Smooth muscle cell (in vitro differentiated cells): ENCODE data around the gene RC3H1. TPM values are rescaled to one million over a fixed set of nuclear protein-coding genes. Genes with fewer than 3 reads are reported as not detected.

Source experiments
- DNase-seq: peaks from one replicate; lab custom pipeline; 2025; ENCODE audit not compliant: unreplicated experiment; lab: John Stamatoyannopoulos, UW
- H2AFZ ChIP-seq: fragments of 200-600 bp; sonication (generic); 2 replicates; pipeline ENCODE4 v1.6.0; 2016; ENCODE audit warnings: antibody characterized with exemption, low read depth, mild to moderate bottlenecking
- H3F3A ChIP-seq: fragments of 200-600 bp; sonication (generic); 2 replicates; pipeline ENCODE4 v1.6.0; 2017; ENCODE audit warnings: antibody characterized with exemption, low read depth
- H3K27ac ChIP-seq: fragments of 200-600 bp; sonication (generic); 2 replicates; pipeline ENCODE4 v1.5.1; 2016; ENCODE audit warnings: low read depth, mild to moderate bottlenecking
- H3K27me3 ChIP-seq: fragments of 200-600 bp; sonication (generic); 2 replicates; pipeline ENCODE4 v1.6.1; 2016; ENCODE audit warnings: low read depth, mild to moderate bottlenecking
- H3K36me3 ChIP-seq: fragments of 200-600 bp; sonication (generic); 2 replicates; pipeline ENCODE4 v1.5.1; 2016; ENCODE audit warnings: low read depth
- H3K4me1 ChIP-seq: fragments of 200-600 bp; sonication (generic); 2 replicates; pipeline ENCODE4 v1.5.1; 2016; ENCODE audit warnings: low read depth
- H3K4me2 ChIP-seq: fragments of 200-600 bp; sonication (generic); 2 replicates; pipeline ENCODE4 v1.6.0; 2016; ENCODE audit warnings: mild to moderate bottlenecking
- H3K4me3 ChIP-seq: fragments of 200-600 bp; sonication (generic); 2 replicates; pipeline ENCODE4 v1.5.1; 2016; ENCODE audit warnings: mild to moderate bottlenecking
- H3K79me2 ChIP-seq: fragments of 200-600 bp; sonication (generic); 2 replicates; pipeline ENCODE4 v1.6.0; 2016; ENCODE audit warnings: low read depth, mild to moderate bottlenecking
- H3K9ac ChIP-seq: fragments of 200-600 bp; sonication (generic); 2 replicates; pipeline ENCODE4 v1.6.0; 2016; ENCODE audit warnings: low read depth
- H3K9me3 ChIP-seq: fragments of 200-600 bp; sonication (generic); replicated peaks from 2 replicates; pipeline ENCODE4 v1.5.1; 2016; ENCODE audit warnings: low read depth
- H4K20me1 ChIP-seq: fragments of 200-600 bp; sonication (generic); 2 replicates; pipeline ENCODE4 v1.6.0; 2016; ENCODE audit warnings: low read depth
- WGBS: methylation state at CpG from one replicate; pipeline ENCODE4 v1.1.7; 2016; ENCODE audit warnings: low lambda C conversion rate; 5-methylcytosine and 5-hydroxymethylcytosine counted together
- polyA plus RNA-seq: library from polyadenylated mRNA; unstranded; fragments of >200 nt; fragmentation: Nextera tagmentation; extraction: Ambion mirVana; gene quantifications from 2 replicates; pipeline ENCODE4 v1.2.1, GENCODE V29; 2016
- total RNA-seq: library from RNA; depleted of rRNA; stranded (reverse); fragments of >200 nt; gene quantifications from 2 replicates; pipeline ENCODE4 v1.2.3, GENCODE V29; 2014
- TF ChIP-seq, protein P1 (sequence below): fragments of 200-600 bp; sonication (generic); IDR thresholded peaks from 2 replicates; pipeline ENCODE4 v1.5.1; 2017; ENCODE audit warnings: borderline replicate concordance, mild to moderate bottlenecking, antibody characterized with exemption; ENCODE audit not compliant: insufficient read depth, poor library complexity, severe bottlenecking

The RC3H1 gene
- total and polyA plus RNA-seq, 2 experiments from 2014 or later = 3.9 to 21.6 TPM

DNA sequence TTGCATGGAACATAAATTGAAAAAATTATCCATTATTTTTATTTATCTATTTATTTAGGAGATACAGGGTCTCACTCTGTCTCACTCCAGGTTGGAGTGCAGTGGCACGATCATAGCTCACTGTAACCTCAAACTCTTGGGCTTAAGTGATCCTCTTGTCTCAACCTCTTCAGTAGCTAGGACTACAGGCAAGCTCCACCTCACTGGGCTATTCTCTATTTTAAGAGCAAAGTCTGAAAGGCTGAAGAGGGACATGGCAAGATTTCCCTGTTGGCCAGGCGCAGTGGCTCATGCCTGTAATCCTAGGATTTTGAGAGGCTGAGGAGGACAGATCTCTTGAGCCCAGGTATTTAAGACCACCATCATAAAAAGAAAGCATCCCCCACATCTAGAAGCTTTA, 14.0 kb upstream of the RC3H1 start:
- no peaks in the 10 kb centered on the region for H3F3A ChIP-seq
- TF ChIP-seq, protein P1, sequence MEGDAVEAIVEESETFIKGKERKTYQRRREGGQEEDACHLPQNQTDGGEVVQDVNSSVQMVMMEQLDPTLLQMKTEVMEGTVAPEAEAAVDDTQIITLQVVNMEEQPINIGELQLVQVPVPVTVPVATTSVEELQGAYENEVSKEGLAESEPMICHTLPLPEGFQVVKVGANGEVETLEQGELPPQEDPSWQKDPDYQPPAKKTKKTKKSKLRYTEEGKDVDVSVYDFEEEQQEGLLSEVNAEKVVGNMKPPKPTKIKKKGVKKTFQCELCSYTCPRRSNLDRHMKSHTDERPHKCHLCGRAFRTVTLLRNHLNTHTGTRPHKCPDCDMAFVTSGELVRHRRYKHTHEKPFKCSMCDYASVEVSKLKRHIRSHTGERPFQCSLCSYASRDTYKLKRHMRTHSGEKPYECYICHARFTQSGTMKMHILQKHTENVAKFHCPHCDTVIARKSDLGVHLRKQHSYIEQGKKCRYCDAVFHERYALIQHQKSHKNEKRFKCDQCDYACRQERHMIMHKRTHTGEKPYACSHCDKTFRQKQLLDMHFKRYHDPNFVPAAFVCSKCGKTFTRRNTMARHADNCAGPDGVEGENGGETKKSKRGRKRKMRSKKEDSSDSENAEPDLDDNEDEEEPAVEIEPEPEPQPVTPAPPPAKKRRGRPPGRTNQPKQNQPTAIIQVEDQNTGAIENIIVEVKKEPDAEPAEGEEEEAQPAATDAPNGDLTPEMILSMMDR = no peak
- no peak overlapping the region for H3K27ac ChIP-seq
- H3K36me3 ChIP-seq = no peaks in the 10 kb centered on the region
- H3K79me2 ChIP-seq = no peaks in the 10 kb centered on the region
- no peak overlapping the region for H3K9ac ChIP-seq
- no peaks in the 10 kb centered on the region for H3K27me3 ChIP-seq
- H3K4me2 ChIP-seq = no peak overlapping the region
- WGBS = 87% methylated on average over 2 of the region's 2 CpGs
- no peaks in the 10 kb centered on the region for H3K4me1 ChIP-seq
- H4K20me1 ChIP-seq = no peaks in the 10 kb centered on the region
- no peaks in the 10 kb centered on the region for H3K9me3 ChIP-seq
- no peak for DNase-seq
- no peak overlapping the region for H2AFZ ChIP-seq
- H3K4me3 ChIP-seq = no peak overlapping the region

DNA sequence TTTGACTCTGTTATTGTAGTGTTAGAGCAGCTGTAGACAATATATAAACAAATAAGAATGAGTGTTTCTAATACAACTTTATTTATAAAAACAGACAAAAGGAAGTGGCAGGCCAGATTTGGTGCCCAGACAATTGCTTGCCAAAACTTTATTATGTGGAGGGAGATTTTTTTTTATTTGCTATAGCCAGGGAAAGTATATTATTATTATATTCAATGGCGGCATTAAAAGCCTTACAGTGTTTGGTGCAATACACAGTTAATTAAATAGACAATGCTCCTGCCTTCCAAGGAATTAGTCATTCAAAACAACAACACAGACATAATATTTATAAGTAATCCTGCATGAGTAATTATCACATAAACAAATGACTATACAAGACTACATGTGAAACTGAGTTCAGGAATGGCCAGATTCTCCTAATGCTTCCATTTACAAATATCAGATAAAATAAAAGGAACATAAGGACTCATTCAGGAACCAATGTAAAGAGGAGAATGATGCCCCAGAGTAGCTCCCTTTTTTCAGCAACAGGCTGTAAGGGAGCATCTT, 10.6 kb upstream of the RC3H1 start:
- H3F3A ChIP-seq = no peaks in the 10 kb centered on the region
- H4K20me1 ChIP-seq = no peaks in the 10 kb centered on the region
- no peak for DNase-seq
- H3K27me3 ChIP-seq = no peaks in the 10 kb centered on the region
- TF ChIP-seq, protein P1 = no peak
- no peaks in the 10 kb centered on the region for H3K36me3 ChIP-seq
- H3K9me3 ChIP-seq = no peaks in the 10 kb centered on the region
- no peaks in the 10 kb centered on the region for H3K4me1 ChIP-seq
- WGBS = 74% methylated on average over 1 of the region's 1 CpG
- H3K79me2 ChIP-seq = no peaks in the 10 kb centered on the region
- H3K27ac ChIP-seq = no peak overlapping the region
- no peak overlapping the region for H2AFZ ChIP-seq
- no peak overlapping the region for H3K4me3 ChIP-seq
- no peak overlapping the region for H3K4me2 ChIP-seq
- no peak overlapping the region for H3K9ac ChIP-seq

DNA sequence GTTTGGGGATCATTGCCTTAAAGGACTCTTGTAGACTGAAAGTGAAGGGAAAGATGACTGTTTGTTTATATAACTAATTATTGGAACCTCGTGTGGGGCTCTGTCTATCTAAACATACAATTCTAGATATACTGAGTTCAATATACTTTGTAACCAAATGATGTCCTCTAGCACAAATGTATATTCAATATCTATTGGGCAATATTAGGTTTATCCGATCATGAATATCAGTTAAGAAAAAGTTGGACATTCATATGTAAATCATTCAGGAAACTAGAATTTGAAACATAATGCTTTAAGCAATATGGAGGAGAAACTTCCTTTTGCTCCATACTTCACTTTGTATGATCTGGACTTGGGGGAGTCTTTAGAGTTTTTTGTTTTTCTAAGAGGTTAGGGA, 8.9 kb upstream of the RC3H1 start:
- no peaks in the 10 kb centered on the region for H3K4me1 ChIP-seq
- no peak overlapping the region for H3K4me3 ChIP-seq
- no peak overlapping the region for H2AFZ ChIP-seq
- no peak overlapping the region for H3K27ac ChIP-seq
- no peaks in the 10 kb centered on the region for H3K27me3 ChIP-seq
- no peak overlapping the region for H3K4me2 ChIP-seq
- H4K20me1 ChIP-seq = no peaks in the 10 kb centered on the region
- 83% methylated on average over 2 of the region's 2 CpGs for WGBS
- no peaks in the 10 kb centered on the region for H3K9me3 ChIP-seq
- no peak for DNase-seq
- H3K36me3 ChIP-seq = no peaks in the 10 kb centered on the region
- no peaks in the 10 kb centered on the region for H3K79me2 ChIP-seq
- TF ChIP-seq, protein P1 = no peak
- H3F3A ChIP-seq = no peaks in the 10 kb centered on the region
- no peak overlapping the region for H3K9ac ChIP-seq

DNA sequence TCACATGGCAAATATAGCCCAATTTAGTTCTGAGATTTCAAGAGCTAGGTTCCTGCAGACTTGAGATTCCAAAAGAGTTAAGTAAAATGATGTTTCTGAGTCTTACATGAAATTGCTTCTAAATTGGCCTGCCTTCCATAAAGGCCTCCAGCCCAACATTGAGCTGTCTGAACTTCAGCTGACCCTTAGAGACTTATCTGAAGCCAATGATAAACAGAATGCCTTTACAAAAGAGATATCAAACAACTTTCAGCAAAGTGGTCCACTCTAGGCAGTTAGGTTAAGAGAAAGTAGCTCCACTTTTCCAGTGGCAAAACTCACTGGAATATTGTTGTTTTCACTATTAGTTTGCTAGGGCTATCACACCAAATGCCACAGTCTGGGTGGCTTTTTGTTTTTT, 6.3 kb upstream of the RC3H1 start:
- Histone ChIP-seq H3K4me2 (no peak overlapping the region), H4K20me1 (no peaks in the 10 kb centered on the region), H3K4me3 (no peak overlapping the region), H3K36me3 (no peaks in the 10 kb centered on the region), H3K4me1 (peaks cover 4% of the 10 kb centered on the region), H3F3A (peaks cover 4% of the 10 kb centered on the region), H2AFZ (no peak overlapping the region), H3K27me3 (no peaks in the 10 kb centered on the region), H3K27ac (no peak overlapping the region), H3K9me3 (no peaks in the 10 kb centered on the region), H3K9ac (no peak overlapping the region), H3K79me2 (no peaks in the 10 kb centered on the region)
- TF ChIP-seq, protein P1 = no peak
- no peak for DNase-seq
